ENCODE data around the gene RNF215. TPM values are rescaled to one million over a fixed set of nuclear protein-coding genes. Genes with fewer than 3 reads are reported as not detected.

Gene RNF215
- total RNA-seq, 4 donors from 2014 or later: 8.6 to 28.9 (median 13.0) TPM

DNA sequence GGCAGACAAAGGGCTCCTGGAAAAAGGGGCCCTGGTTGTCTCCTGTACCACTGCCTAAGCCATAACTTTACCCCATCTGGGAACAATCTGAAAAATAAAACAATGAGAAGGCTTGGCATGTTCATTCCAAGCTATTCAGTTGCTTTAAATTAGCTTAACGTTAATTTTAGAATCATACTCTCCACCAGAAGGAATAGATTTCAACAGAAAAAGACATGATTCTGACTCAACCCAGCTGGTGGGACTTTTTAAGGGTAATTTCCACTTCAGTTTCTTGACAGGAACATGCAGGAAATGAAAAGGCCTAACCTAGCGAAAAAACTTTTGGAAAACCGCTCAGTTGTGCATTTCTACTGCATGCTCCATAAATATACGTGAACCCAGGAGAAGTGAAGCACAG lies 38.4 kb downstream of the RNF215 start:
- no peak for TF ChIP-seq POLR2A (IDR thresholded peaks at IDR 0.05)
- TF ChIP-seq CTCF (IDR thresholded peaks at IDR 0.05): no peak
- Histone ChIP-seq H3K36me3 (peaks cover 0 to 89% (median 0%) of the 10 kb centered on the region in 3 donors), H3K9me3 (no peaks in the 10 kb centered on the region), H3K4me1 (peaks cover 0 to under 1% (median 0%) of the 10 kb centered on the region in 4 donors), H3K4me3 (no peak overlapping the region), H3K27me3 (no peaks in the 10 kb centered on the region), H3K27ac (peak overlapping the region in 1 of 4 donors; percentile 32)
- DNase-seq: no peak

- no peak for TF ChIP-seq POLR2A (IDR thresholded peaks at IDR 0.05)
- TF ChIP-seq CTCF (IDR thresholded peaks at IDR 0.05): no peak
- H3K9me3 ChIP-seq: no peaks in the 10 kb centered on the region
- H3K27ac ChIP-seq: peak overlapping the region in 1 of 4 donors; percentile 32
- no peak overlapping the region for H3K4me3 ChIP-seq
- peaks cover 0 to 93% (median 0%) of the 10 kb centered on the region in 3 donors for H3K36me3 ChIP-seq
- no peaks in the 10 kb centered on the region for H3K27me3 ChIP-seq
- H3K4me1 ChIP-seq: no peaks in the 10 kb centered on the region
- DNase-seq: no peak
These were observed 38.8 kb downstream of the RNF215 start for GRCh38 chr22:30348404-30348803.

DNA sequence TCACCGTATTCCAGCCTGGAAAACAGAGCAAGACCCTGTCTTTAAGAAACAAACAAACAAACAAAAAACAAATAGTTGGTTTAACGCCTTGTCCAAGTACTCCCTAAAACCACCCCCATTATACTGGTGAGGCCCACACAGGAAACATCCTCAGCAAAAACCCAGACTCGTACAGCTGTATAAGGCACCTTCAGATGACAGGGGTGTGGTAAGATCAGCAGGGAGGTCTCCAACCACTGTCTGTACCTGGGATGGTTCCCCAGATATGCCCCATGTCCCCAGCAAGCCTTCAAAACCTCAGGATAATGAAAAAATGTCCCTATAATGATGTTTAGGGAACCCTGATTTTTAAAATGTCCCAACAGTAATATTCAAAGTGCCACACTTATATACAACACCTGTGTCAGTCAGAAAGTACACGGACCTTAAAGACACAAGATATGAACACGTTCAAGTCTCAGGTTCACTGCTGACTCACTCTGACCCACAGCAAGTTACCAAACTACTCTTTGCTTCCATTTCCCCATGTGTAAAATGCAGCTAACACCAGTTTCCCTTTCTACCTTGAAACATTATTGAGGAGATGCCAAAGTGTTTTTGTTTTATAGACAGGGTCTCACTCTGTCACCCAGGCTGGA lies 39.8 kb downstream of the RNF215 start:
- peaks cover 0 to 96% (median 0%) of the 10 kb centered on the region in 3 donors for H3K36me3 ChIP-seq
- DNase-seq: no peak

GRCh38 chr22:30344447-30345200 lies 42.6 kb downstream of the RNF215 start:
- H3K4me3 ChIP-seq: no peak overlapping the region
- no peak for TF ChIP-seq CTCF (IDR thresholded peaks at IDR 0.05)
- no peak for TF ChIP-seq POLR2A (IDR thresholded peaks at IDR 0.05)
- H3K4me1 ChIP-seq: no peaks in the 10 kb centered on the region
- H3K36me3 ChIP-seq: peaks cover 0 to 97% (median 0%) of the 10 kb centered on the region in 3 donors
- no peaks in the 10 kb centered on the region for H3K27me3 ChIP-seq
- H3K27ac ChIP-seq: no peak overlapping the region
- no peak for DNase-seq
- H3K9me3 ChIP-seq: no peaks in the 10 kb centered on the region

More for the DNA sequence above, 39.8 kb downstream of the RNF215 start:
- Histone ChIP-seq H3K9me3 (no peaks in the 10 kb centered on the region), H3K4me3 (no peak overlapping the region), H3K27ac (no peak overlapping the region), H3K4me1 (no peaks in the 10 kb centered on the region), H3K27me3 (no peaks in the 10 kb centered on the region)
- TF ChIP-seq POLR2A (IDR thresholded peaks at IDR 0.05): no peak
- TF ChIP-seq CTCF (IDR thresholded peaks at IDR 0.05): no peak

- no peak overlapping the region for H3K4me3 ChIP-seq
- no peaks in the 10 kb centered on the region for H3K9me3 ChIP-seq
- no peak for TF ChIP-seq CTCF (IDR thresholded peaks at IDR 0.05)
- TF ChIP-seq POLR2A (IDR thresholded peaks at IDR 0.05): no peak
- no peak for DNase-seq
- no peaks in the 10 kb centered on the region for H3K27me3 ChIP-seq
- peaks cover 0 to 100% (median 0%) of the 10 kb centered on the region in 3 donors for H3K36me3 ChIP-seq
- H3K4me1 ChIP-seq: no peaks in the 10 kb centered on the region
- H3K27ac ChIP-seq: no peak overlapping the region
These were observed 46.1 kb downstream of the RNF215 start for GRCh38 chr22:30340911-30341685.
